Neuronal stem cell (in vitro differentiated cells): ENCODE data around the gene CTTNBP2NL.

Experiments used
- DNase-seq: peaks from one replicate; pipeline ENCODE4 v3.0.0-alpha.2; 2013; ENCODE audit warnings: low spot score
- H2AFZ ChIP-seq: one replicate; pipeline ENCODE4 v1.6.1; 2013; ENCODE audit warnings: mild to moderate bottlenecking, low read length, inconsistent platforms
- H2AK5ac ChIP-seq: 2 replicates; pipeline ENCODE4 v1.6.1; 2013; ENCODE audit warnings: low read depth, mild to moderate bottlenecking, inconsistent platforms, low read length, moderate library complexity, mixed read lengths
- H2BK120ac ChIP-seq: 2 replicates; pipeline ENCODE4 v1.6.1; 2013; ENCODE audit warnings: low read depth, mild to moderate bottlenecking, inconsistent platforms, low read length, moderate library complexity, mixed read lengths
- H2BK12ac ChIP-seq: one replicate; pipeline ENCODE4 v1.6.1; 2013; ENCODE audit warnings: low read length, inconsistent platforms
- H2BK15ac ChIP-seq: 2 replicates; pipeline ENCODE4 v1.6.1; 2013; ENCODE audit warnings: mild to moderate bottlenecking, low read length, inconsistent platforms, mixed read lengths
- H2BK5ac ChIP-seq: one replicate; pipeline ENCODE4 v1.6.1; 2013; ENCODE audit warnings: inconsistent platforms, mild to moderate bottlenecking, low read length, moderate library complexity
- H3K14ac ChIP-seq: one replicate; pipeline ENCODE4 v1.6.1; 2013; ENCODE audit warnings: low read length, inconsistent platforms
- H3K18ac ChIP-seq: 2 replicates; pipeline ENCODE4 v1.6.1; 2013; ENCODE audit warnings: low read length, inconsistent platforms
- H3K23ac ChIP-seq: 2 replicates; pipeline ENCODE4 v1.6.1; 2013; ENCODE audit warnings: low read depth, mild to moderate bottlenecking, mixed read lengths, low read length, inconsistent platforms; ENCODE audit not compliant: poor library complexity
- H3K27ac ChIP-seq: replicated peaks from 3 replicates; pipeline ENCODE4 v1.5.1; 2013; ENCODE audit warnings: low read length, inconsistent platforms
- H3K27me3 ChIP-seq, 3 experiments: 2 replicates each; pipeline ENCODE4 v1.6.1; 2013; ENCODE audit warnings: low read length in 3 of 3, mild to moderate bottlenecking in 2 of 3, inconsistent platforms in 1 of 3, low read depth in 1 of 3, mixed read lengths in 1 of 3, moderate library complexity in 1 of 3; ENCODE audit not compliant: control insufficient read depth in 3 of 3, insufficient read depth in 3 of 3
- H3K36me3 ChIP-seq, 2 donors: replicated peaks in 1 of 2; 2 replicates each; pipeline ENCODE4 v1.6.1; 2013; ENCODE audit warnings: low read length in 2 of 2; ENCODE audit not compliant: control insufficient read depth in 2 of 2, insufficient read depth in 2 of 2
- H3K4ac ChIP-seq: 2 replicates; pipeline ENCODE4 v1.6.1; 2013; ENCODE audit warnings: inconsistent platforms, mild to moderate bottlenecking, low read length, moderate library complexity
- H3K4me1 ChIP-seq, 2 donors: 1 replicate in 1 of 2; 2 replicates in 1 of 2; pipeline ENCODE4 v1.6.1; 2013; ENCODE audit warnings: low read length in 2 of 2, low read depth in 1 of 2; ENCODE audit not compliant: control insufficient read depth in 2 of 2, insufficient read depth in 1 of 2
- H3K4me2 ChIP-seq: one replicate; pipeline ENCODE4 v1.6.1; 2013; ENCODE audit warnings: mild to moderate bottlenecking, low read length, inconsistent platforms; ENCODE audit not compliant: insufficient read depth, poor library complexity, severe bottlenecking
- H3K4me3 ChIP-seq, 2 donors: 2 replicates each; pipeline ENCODE4 v1.5.1; 2013; ENCODE audit warnings: low read length in 2 of 2, mild to moderate bottlenecking in 2 of 2, inconsistent platforms in 1 of 2, moderate library complexity in 1 of 2
- H3K79me1 ChIP-seq: one replicate; pipeline ENCODE4 v1.6.1; 2013; ENCODE audit warnings: low read depth, mild to moderate bottlenecking, inconsistent platforms, low read length, moderate library complexity
- H3K9ac ChIP-seq: one replicate; pipeline ENCODE4 v1.6.1; 2013; ENCODE audit warnings: mild to moderate bottlenecking, low read depth, low read length, inconsistent platforms; ENCODE audit not compliant: poor library complexity
- H3K9me3 ChIP-seq, 2 donors: replicated peaks in 1 of 2; 2 replicates each; pipeline versions ENCODE3 to v1.6.1; 2013; ENCODE audit warnings: low read length in 2 of 2, mild to moderate bottlenecking in 2 of 2, inconsistent platforms in 1 of 2, low read depth in 1 of 2, mixed read lengths in 1 of 2, moderate library complexity in 1 of 2; ENCODE audit not compliant: control insufficient read depth in 2 of 2, insufficient read depth in 1 of 2
- H4K8ac ChIP-seq: one replicate; pipeline ENCODE4 v1.6.1; 2013; ENCODE audit warnings: low read depth, mild to moderate bottlenecking, inconsistent platforms, low read length, moderate library complexity
- H4K91ac ChIP-seq: one replicate; pipeline ENCODE4 v1.6.1; 2013; ENCODE audit warnings: low read length, low read depth, mild to moderate bottlenecking, inconsistent platforms; ENCODE audit not compliant: poor library complexity
- WGBS, 2 donors: extraction: QIAGEN DNeasy Blood & Tissue Kit; methylation state at CpG; one replicate each; pipeline ENCODE4 v1.1.7; 2013; ENCODE audit warnings: missing lambda C conversion rate in 2 of 2, mixed read lengths in 1 of 2; ENCODE audit not compliant: insufficient read length in 2 of 2, insufficient replicate concordance in 1 of 2; ENCODE audit errors: extremely low coverage in 2 of 2; 5-methylcytosine and 5-hydroxymethylcytosine counted together

Gene CTTNBP2NL

GRCh38 chr1:112368198-112368597 lies 27.8 kb upstream of the CTTNBP2NL start:
- H2AK5ac ChIP-seq, result no peak overlapping the region
- H3K27me3 ChIP-seq, result no peaks in the 10 kb centered on the region
- H3K9me3 ChIP-seq, result no peaks in the 10 kb centered on the region
- WGBS, 2 donors, result no CpG with 5 or more reads among the region's 3 CpGs
- H3K4ac ChIP-seq, result no peak overlapping the region
- H2BK120ac ChIP-seq, result no peak overlapping the region
- H3K9ac ChIP-seq, result no peak overlapping the region
- H3K14ac ChIP-seq, result no peak overlapping the region
- H3K4me1 ChIP-seq, result peaks cover 0 to 2% of the 10 kb centered on the region in 2 donors
- no peak overlapping the region for H2BK5ac ChIP-seq
- no peak overlapping the region for H3K4me2 ChIP-seq
- H3K27ac ChIP-seq, result no peak overlapping the region
- H3K4me3 ChIP-seq, result no peak overlapping the region
- no peak overlapping the region for H3K18ac ChIP-seq
- H4K91ac ChIP-seq, result no peak overlapping the region
- no peak overlapping the region for H4K8ac ChIP-seq
- H3K36me3 ChIP-seq, result no peaks in the 10 kb centered on the region
- DNase-seq, result no peak
- H2AFZ ChIP-seq, result no peak overlapping the region
- no peaks in the 10 kb centered on the region for H3K79me1 ChIP-seq
- H2BK12ac ChIP-seq, result no peak overlapping the region
- H3K23ac ChIP-seq, result no peak overlapping the region
- H2BK15ac ChIP-seq, result no peak overlapping the region

GRCh38 chr1:112369392-112370285 lies 26.4 kb upstream of the CTTNBP2NL start:
- H2BK15ac ChIP-seq, result no peak overlapping the region
- no CpG with 5 or more reads among the region's 16 CpGs for WGBS, 2 donors

GRCh38 chr1:112370996-112371395 lies 25.0 kb upstream of the CTTNBP2NL start:
- DNase-seq, result no peak
- Histone ChIP-seq H2BK12ac (no peak overlapping the region), H3K79me1 (no peaks in the 10 kb centered on the region), H2BK15ac (no peak overlapping the region), H3K27me3 (peaks cover 0 to 3% (median 0%) of the 10 kb centered on the region in 3 experiments), H3K4ac (no peak overlapping the region), H3K14ac (no peak overlapping the region), H3K9ac (no peak overlapping the region), H4K8ac (no peak overlapping the region), H3K4me2 (no peak overlapping the region), H3K4me3 (no peak overlapping the region), H2AK5ac (no peak overlapping the region), H2BK5ac (no peak overlapping the region), H4K91ac (no peak overlapping the region), H2AFZ (no peak overlapping the region), H3K36me3 (no peaks in the 10 kb centered on the region), H2BK120ac (no peak overlapping the region), H3K27ac (no peak overlapping the region), H3K23ac (no peak overlapping the region), H3K18ac (no peak overlapping the region), H3K9me3 (no peaks in the 10 kb centered on the region), H3K4me1 (peaks cover 0 to 2% of the 10 kb centered on the region in 2 donors)
- WGBS, 2 donors, result no CpG with 5 or more reads among the region's 4 CpGs

More at GRCh38 chr1:112369392-112370285, 26.4 kb upstream of the CTTNBP2NL start:
- no peak overlapping the region for H3K9ac ChIP-seq
- H3K4me2 ChIP-seq, result no peak overlapping the region
- H2AFZ ChIP-seq, result no peak overlapping the region
- no peaks in the 10 kb centered on the region for H3K36me3 ChIP-seq
- H3K4ac ChIP-seq, result no peak overlapping the region
- no peak overlapping the region for H2AK5ac ChIP-seq
- H3K23ac ChIP-seq, result no peak overlapping the region
- no peaks in the 10 kb centered on the region for H3K9me3 ChIP-seq
- no peak overlapping the region for H3K4me3 ChIP-seq
- H3K27ac ChIP-seq, result no peak overlapping the region
- no peak overlapping the region for H2BK12ac ChIP-seq
- no peaks in the 10 kb centered on the region for H3K79me1 ChIP-seq
- peaks cover 0 to 2% of the 10 kb centered on the region in 2 donors for H3K4me1 ChIP-seq
- no peak overlapping the region for H2BK120ac ChIP-seq
- H2BK5ac ChIP-seq, result no peak overlapping the region
- H3K14ac ChIP-seq, result no peak overlapping the region
- DNase-seq, result peak; percentile 82
- no peak overlapping the region for H4K91ac ChIP-seq
- peaks cover 0 to 3% (median 0%) of the 10 kb centered on the region in 3 experiments for H3K27me3 ChIP-seq
- no peak overlapping the region for H4K8ac ChIP-seq
- H3K18ac ChIP-seq, result no peak overlapping the region

- no peaks in the 10 kb centered on the region for H3K36me3 ChIP-seq
- H4K8ac ChIP-seq, result no peak overlapping the region
- peaks cover 0 to 3% (median 0%) of the 10 kb centered on the region in 3 experiments for H3K27me3 ChIP-seq
- H3K4me2 ChIP-seq, result no peak overlapping the region
- H3K79me1 ChIP-seq, result no peaks in the 10 kb centered on the region
- no peak overlapping the region for H3K4me3 ChIP-seq
- no peak for DNase-seq
- H3K9me3 ChIP-seq, result no peaks in the 10 kb centered on the region
- H3K18ac ChIP-seq, result no peak overlapping the region
- H3K14ac ChIP-seq, result no peak overlapping the region
- H2BK12ac ChIP-seq, result no peak overlapping the region
- no CpG with 5 or more reads among the region's 3 CpGs for WGBS, 2 donors
- H2AFZ ChIP-seq, result no peak overlapping the region
- no peak overlapping the region for H2BK5ac ChIP-seq
- no peak overlapping the region for H2BK120ac ChIP-seq
- H3K9ac ChIP-seq, result no peak overlapping the region
- no peak overlapping the region for H4K91ac ChIP-seq
- H2AK5ac ChIP-seq, result no peak overlapping the region
- peaks cover 0 to 2% of the 10 kb centered on the region in 2 donors for H3K4me1 ChIP-seq
- H3K23ac ChIP-seq, result no peak overlapping the region
- H2BK15ac ChIP-seq, result no peak overlapping the region
- H3K4ac ChIP-seq, result no peak overlapping the region
- H3K27ac ChIP-seq, result no peak overlapping the region
Observed at GRCh38 chr1:112371775-112372174, 24.2 kb upstream of the CTTNBP2NL start.
